ENCODE measurements around the gene FRMD8.
"Not testable (repeated sequence)": the region's sequence is repeated elsewhere in the genome, so short reads cannot be mapped to it uniquely, and the experiment has no call there.

FRMD8 gene

DNA sequence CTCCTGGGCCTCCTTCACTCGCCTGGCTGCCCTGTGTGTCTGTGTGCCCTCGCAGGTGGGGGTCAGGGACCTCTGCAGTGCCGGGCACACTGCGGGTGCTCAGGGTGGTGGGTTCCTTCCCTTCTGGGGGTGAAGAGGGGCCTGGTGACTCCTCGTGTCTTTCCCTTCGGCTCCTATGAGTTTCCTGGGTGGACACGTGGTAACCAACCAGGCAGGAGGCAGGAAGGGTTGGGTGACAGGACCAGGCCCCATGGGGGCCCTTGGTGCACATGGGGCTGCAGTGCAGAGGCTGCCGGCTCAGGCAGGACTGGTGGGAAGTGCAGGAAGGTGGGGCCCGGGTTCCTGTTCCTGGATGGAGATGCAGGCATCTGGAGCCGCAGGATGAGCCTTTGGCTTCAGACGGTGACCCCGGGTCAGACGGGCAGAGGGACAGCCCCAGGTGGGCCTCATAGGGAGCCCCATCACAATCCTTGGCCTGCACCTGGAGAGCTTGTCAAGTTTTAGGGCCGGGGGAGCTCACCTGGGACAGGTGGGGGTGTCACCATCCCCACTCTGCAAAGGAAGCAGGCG lies 9.6 kb downstream of the FRMD8 start:
- no peak for DNase-seq

DNA sequence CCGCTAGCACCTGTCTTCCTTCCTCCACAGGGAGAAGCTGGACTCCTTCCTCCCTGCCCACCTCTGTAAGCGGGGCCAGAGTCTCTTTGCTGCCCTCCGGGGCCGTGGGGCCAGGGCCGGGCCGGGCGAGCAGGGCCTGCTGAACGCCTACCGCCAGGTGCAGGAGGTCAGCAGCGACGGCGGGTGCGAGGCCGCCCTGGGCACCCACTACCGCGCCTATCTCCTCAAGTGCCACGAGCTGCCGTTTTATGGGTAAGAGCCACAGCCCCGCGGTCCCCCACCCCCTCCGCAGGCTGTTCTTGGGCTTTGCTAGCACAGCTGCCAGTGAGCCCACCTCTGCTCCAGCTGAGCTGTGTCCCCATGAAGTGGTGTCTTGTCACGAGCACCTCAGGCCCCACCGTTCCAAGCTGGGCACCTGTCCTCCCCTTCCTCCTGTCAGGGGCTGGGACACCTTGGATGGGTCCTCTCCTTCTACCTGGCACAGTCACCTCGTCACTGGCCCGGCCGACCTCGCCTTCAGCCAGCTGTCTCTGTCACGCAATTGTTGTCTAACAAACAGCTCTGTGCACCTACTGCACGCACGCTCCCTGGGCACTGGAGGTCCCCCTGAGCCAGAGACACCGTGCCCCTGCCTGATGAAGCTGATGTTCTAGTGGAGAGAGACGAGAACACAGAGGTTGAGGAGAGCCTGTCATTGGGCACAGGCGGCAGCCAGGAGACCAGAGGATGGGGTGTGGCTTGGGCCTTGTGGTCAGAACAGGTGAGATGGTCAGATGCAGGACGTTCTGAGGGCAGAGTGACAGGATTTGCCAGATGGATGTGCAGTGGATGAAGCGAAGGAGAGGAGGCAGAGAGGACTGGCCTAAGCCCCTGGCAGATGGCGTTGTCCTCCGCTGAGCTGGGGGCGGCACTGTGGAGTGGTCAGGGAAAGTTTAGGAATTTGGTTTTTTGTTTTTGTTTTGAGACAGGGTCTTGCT lies 10.6 kb downstream of the FRMD8 start:
- DNase-seq: no peak

DNA sequence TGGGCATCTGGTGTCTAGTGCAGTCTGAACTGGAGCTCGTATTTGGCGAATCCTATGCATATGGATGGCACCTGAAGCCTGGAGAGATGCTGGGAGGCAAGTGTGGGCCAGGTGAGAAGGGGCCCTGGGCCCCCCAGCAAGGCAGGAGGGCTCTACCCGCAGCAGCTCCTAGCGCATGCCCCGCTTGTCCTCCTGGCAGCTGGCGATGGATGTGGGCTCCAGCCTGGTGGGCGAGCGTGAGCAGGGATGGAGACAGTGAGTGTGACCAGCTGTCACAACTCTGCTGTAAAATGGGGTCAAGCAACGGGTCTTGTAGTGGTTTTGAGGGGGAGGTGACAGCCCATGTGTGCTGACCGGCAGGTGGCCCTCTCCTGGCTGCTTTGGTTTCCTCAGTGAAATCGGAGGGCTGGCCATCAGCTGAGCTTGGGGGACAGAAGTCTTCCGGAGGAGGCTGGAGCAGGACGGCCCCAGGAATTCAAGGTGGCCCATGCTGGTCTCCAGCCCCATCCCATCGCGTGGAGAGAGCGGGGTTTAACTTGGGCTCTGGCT lies 12.0 kb downstream of the FRMD8 start:
- DNase-seq: no peak

DNA sequence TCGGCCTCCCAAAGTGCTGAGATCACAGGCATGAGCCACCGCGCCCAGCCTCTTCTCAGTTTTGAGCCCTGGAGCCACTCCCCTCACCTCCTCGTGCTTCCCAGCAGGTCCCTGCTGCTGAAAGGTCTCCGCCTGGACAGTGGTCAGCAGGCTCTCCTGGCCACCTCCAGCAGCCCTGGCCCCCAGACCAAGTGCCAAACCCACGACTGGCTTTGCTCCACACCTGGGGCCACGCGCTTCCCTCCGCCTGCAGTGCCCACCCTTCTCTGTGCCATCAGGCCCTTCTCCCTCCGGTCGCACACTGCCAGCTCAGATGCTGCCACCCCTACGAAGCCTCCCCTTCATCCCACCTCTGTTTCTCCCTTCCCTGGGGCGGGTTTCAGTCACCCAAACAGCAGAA lies 12.8 kb downstream of the FRMD8 start:
- DNase-seq: no peak

DNA sequence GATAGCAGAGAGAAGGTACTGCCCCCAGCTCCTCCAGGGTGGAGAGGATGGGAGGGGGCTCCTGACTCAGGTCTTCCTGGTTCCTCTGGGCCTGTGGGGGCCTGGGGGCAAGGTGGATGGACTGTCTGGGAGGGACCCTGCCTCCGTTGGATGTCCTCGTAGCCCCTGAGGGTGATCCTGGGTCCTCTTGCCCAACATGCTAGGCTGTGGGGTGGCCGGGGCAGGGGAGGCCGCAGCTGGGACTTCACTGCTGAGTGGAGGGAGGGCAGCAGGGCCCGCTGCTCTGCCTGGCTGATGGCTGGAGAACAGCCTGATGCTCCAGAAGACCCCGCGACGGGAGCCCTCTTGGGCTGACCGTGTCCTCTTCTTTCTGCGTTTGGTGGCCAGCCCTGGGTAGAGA lies 13.4 kb downstream of the FRMD8 start:
- no peak for DNase-seq

DNA sequence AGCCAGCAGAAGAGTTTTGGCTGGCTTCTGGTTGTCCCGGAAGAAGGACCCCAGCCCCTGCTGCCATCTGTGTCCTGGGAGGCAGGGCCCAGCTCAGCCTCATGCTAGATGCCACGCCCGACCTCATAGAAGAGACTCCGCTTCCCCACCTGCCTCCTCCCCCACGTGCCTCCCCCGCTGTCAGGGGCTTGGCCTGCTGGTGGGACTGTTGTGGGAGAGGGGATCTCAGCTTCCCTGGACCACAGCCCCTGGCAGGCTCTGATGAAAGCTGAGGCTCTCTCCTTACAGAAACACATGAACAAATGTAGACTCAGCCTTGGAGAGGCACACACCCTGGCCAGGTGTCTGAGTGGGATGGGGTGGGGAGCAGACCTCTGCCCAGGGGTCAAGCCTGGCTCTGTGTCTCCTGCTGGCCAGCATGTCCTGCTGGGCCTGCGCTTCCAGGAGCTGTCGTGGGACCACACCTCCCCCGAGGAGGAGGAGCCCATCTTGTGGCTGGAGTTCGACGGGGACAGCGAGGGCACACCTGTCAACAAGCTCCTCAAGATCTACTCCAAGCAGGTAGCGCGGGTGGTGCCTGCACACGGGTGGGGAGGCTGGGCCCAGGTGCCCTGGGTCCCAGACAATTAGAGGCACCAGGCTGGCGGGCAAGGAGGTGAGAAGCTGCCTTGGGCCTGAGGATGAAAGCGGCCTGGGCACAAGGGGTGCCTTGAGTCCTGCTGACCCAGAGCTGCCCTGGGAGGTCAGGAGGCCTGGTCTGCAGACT lies 14.1 kb downstream of the FRMD8 start:
- no peak for DNase-seq

DNA sequence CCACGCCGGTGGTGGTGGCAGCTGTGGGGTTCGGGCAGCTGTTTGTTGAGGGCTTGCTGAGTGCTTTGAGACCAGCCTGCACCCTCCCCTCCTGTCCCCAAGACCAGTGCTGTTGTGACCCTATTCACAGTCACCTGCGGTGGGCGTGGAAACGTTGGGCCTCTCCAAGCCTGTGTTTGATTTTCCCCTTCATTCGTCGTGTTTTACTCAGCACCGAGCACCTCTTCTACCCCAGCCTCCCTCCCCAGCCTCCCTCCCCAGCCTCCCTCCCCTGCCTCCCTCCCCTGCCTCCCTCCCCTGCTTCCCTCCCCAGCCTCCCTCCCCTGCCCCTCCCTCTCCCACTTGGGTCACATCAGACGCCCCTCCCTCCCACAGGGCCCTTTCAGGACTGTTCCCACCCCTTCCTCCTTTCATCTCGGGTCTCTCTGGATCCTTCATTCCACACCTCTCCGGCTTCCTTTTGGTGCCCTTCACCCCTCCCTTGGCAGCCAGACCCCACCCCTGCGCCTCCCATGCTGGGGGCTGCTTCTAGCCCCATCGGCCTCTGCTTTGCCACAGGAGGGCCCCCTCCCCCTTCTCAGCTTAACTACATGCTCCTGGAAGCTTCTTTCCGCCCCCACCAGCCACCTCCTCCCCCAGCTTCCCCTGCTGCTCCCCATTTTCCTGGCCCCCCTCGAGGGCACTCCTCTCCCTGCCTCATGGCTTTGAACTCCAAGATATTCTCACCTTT lies 14.8 kb downstream of the FRMD8 start:
- no peak for DNase-seq

DNA sequence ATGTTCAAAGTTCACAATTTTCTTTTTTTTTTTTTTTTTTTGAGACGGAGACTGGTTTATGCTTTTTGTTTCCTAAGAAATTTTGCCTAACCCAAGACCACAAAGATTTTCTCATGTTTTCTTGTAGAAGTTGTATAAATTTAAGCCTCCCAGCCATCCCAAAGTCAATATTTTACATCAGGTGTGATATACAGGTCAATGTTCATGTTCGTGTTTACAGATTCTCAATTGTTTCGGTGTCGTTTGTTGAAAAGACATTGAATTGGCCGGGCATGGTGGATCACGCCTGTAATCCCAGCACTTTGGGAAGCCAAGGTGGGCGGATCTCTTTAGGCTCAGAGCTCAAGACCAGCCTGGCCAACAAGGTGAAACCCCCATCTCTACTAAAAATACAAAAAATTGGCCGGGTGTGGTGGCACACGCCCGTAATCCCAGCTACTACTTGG lies 15.4 kb downstream of the FRMD8 start:
- no peak for DNase-seq

DNA sequence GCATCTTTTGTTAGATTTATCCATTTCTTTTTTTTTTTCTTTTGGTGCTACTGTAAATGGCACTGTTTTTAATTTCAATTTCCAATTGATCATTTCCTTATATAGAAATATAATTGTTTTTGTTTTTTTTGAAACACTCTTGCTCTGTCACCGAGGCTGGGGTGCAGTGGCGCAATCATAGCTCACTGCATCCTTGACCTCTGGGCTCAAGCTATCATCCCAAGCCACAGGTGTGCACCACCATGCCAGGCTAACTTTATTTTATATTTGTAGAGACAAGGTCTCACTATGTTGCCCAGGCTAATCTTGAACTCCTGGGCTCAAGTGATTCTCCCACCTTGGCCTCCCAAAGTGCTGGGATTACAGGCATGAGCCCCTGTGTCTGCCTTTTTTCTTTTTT lies 16.4 kb downstream of the FRMD8 start:
- DNase-seq: no peak

DNA sequence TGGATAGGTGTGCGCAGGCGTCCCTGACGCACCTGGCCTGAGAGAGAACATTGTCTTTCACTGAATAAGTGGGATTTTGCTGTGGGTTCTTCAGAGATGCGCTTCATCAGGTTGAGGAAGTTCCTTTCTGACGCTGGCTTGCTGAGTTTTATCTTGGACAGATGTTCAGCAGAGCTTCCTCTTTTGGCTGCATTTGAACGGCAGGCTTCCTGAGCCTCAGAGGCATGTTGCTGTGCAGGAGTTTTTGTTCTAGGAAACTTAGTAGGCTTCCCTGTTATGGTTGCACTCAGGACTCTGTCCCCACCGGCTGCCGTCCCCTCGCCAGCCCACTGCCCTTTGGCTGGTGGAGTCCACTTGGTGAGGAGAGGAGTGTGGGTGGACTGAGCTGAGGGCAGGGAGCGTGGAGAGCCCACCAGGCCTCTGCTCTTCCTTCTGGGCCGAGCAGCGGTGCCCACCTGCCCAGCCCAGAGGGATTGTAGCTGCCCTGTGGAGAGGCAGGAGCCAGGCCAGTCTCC lies 17.2 kb downstream of the FRMD8 start:
- DNase-seq: no peak

DNA sequence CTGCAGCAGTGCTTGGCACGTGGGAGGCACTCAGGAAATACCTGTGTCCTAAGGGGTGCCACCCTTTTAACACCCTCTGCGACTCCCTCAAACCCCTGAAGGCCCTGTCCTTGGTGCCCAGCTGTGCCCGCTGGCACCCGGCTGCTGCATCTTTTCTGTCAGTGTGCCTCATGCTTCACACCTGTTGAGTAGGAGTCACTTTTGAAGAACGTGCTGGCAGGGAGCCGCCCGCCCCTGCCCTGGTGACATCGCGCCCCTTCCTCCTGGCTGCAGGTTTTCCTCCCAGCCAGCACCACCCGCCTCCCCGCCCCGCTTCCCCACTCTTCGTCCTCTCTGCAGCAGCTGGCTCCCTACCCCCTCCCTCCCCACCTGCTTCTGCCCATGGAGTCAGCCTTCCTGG lies 17.8 kb downstream of the FRMD8 start:
- no peak for DNase-seq

DNA sequence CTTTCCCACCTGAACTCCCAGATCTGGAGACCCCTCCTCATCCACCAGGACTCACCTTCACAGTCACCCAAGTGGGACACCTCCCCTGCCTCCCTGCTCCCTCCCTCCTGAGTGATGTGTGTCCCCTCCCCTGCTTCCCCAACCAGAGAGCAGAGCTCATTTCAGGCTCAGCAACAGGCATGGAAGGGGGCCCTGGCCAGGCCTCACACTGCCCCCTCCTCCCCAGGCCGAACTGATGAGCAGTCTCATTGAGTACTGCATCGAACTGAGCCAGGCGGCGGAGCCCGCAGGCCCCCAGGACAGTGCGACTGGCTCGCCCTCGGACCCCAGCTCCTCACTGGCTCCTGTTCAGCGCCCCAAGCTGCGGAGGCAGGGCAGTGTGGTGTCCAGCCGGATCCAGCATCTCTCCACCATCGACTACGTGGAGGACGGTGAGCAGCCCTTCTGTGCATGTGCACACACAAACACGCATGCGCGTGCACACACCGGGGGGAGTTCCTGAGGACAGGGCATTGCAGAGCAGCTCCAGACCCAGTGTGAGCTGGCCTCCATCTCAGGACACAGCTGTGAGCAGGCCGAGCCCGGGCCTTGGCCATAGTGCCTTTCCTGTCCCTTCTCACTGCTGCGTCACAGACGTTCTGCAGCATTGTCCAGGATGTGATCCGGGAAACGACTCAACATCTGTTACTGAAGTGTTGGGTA lies 18.4 kb downstream of the FRMD8 start:
- DNase-seq: no peak

DNA sequence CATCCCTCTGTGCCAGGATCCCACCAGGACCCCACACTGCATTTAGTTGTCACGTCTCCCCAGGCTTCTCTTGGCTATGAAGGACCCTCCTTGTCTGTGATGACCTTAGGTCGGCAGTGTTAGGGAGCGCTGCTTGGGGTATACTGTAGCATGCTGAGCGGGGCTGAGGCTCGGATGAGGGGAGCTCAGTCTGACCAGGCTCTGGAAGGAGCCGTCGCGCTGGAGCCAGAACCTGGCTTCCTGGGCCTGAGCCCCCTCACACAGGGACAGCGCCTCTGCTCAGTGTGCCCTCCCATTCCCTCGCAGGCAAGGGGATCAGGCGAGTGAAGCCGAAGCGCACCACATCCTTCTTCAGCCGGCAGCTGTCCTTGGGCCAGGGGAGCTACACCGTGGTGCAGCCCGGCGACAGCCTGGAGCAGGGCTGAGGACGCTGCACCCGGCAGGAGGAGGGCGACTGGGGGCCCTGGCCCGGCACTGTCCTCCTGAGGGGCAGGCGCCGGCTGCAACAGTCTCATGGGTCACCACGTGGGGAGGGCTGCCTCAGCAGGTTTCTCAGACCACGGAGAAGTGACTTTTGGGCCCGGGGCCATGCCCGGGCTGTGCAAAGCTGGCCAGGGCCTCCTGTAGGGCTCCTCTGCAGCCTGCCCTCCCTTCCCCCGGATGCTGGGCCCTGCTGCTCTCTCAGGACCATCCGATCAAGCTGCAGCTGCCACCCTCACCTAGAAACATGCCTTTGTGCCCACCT lies 24.7 kb downstream of the FRMD8 start:
- no peak for DNase-seq

DNA sequence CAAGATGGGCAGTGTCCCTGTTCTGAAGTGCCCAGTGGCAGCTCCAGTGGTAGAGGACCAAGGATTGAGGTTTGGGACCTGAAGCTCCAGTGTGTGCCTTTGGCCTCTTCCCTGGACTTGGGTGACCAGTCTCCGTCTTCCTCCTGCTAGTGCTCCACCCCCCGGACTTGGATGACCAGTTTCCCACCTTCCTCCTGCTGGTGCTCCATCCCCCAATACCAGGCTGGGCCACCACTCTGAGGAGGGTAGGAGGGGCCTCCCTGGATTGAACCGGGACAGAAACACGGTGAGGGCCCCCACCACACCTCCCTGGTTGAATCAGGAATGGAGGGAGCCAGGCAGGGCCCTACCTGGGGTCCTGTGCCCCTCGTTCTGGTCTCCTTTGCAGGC lies 25.2 kb downstream of the FRMD8 start:
- DNase-seq: no peak

DNA sequence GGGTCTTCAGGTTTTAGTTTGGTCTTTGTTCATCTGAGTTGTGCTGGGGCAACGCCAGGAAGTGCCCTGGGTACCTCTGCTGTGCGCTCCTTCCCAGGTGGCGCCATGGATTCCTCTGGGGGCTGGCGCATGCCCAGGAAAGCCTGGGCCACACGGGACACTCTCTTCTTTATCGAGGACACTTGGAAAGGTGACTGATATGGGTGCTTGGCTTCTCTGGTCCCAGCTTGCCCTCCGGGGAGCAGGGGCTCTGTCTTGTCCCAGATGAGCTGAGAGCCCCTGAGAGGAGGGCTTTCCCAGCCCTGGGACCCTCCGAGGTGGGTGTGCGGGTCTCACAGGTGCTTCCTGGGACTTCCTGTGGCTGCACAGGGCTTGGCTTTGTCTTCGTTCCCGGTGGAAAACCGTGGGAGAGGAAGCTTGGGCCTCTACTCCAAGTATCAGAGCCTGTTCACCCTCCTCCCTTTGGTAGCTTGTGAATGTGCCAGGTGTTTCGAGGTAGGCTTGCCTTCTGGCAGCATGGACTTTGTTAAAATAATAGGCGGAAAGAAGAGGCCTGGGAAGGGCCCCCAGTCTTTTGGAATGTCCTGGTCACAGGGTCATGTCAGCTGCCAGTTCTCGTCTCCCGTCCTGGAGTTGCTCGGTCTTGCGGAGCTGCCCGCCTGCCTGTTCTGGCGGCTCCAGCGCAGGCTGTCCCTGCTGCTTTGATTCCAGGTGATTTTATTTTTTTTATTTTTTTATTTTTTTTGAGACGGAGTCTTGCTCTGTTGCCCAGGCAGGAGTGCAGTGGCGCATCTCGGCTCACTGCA lies 26.0 kb downstream of the FRMD8 start:
- no peak for DNase-seq

DNA sequence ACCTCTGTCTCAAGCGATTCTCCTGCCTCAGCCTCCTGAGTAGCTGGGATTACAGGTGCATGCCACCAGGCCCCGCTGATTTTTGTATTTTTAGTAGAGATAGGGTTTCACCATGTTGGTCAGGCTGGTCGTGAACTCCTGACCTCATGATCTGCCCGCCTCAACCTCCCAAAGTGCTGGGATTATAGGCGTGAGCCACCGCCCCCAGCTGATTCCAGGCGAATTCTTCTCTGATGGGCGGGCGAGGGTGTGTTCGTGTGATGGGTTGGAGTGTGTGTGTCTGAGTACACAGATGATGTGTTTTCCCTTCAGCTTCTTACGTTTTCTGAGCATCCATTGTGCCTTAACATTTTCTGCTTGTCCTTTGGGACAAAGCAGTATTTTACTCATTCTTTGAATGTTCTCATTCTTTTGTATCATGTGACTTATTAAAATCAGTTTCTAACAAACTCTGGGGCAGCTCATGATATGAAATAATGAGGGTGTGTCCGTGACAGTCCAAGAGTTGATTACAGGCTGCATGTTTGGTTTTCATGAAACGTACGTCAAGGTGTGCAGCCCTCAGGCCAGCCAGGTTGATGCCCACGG lies 26.7 kb downstream of the FRMD8 start:
- DNase-seq: not testable (repeated sequence)

DNA sequence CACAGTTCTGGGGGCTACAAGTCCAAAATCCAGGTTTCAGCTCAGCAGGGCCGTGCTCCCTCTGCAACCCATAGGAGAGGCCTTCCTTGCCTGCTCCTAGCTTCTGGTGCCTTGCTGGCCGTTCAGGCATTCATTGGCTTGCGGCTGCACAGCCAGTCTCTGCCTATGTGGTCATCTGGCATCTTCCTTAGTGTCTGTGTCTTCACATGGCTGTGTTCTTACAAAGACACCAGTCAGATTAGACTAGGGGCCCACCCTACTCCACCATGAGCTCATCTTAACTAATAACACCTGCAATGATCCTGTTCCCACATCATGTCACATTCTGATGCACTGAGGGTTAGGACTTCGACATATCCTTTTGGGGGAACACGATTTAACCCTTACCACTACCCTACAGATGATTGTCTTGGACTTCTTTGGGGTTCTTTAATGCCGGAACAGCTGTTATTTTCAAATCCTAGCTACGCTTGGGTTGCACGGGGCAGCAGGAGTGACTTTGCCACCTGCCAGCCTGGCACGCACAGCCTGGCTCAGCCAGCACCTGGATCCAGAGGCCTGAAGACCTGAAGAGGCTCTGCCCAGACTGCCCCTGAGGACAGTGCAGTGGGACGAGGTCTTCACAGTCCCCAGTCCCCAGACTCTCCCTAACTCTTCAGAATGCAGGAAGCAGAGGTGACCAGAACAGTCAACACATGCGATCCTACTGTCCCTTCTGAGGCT lies 28.5 kb downstream of the FRMD8 start:
- DNase-seq: no peak

DNA sequence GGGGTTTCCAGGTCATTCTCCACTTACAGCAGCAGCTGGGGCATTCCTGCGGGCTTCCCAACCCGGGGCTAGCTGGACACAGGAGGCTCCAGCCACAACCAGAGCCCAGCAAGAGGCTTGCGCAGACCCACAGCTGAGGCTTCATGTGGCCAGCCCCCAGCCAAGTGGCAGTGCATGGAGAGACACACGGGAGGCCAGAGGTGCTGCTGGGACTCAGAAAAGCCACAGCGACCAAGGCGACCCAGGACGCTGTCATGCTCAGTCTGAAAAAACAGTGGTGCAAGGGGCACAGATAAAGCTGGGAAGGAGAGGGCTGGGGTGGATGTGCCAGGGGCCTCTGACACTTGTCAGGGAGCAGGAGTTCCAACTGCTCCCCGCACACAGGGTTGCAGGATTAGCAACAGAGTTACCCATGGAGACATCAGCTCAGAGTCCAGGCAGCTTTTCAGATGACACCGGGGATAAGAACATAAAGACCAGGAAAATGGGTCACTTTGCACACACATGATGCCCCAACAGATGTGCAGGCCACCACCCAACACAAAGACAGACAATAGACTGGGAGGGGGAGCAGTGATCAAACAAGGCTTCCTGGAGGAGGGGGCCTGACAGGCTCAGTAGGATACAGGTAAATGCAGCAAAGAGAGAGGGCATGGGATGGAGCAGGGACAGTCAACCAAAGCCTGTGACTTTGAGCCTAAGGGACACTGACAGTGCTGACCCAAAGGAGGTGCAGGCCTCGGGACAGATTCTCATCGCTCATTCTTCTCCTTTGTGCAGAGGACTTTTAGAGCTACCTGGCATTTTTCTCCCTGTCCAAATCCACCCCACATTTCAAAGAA lies 29.3 kb downstream of the FRMD8 start:
- DNase-seq: no peak

Measured in activated gamma-delta T cell treated with Interleukin-2 at 50 U/mL for 16 hours (primary cell).